Activated effector memory CD4-positive, alpha-beta T cell treated with Interleukin-2 at 50 U/mL for 16 hours (primary cell): ENCODE measurements around the gene TLE5.
"Not testable (repeated sequence)": the region's sequence is repeated elsewhere in the genome, so short reads cannot be mapped to it uniquely, and the experiment has no call there.

Experiments
- DNase-seq: peaks from one replicate; pipeline ENCODE4 v3.0.0-alpha.2; 2020

Gene TLE5

DNA sequence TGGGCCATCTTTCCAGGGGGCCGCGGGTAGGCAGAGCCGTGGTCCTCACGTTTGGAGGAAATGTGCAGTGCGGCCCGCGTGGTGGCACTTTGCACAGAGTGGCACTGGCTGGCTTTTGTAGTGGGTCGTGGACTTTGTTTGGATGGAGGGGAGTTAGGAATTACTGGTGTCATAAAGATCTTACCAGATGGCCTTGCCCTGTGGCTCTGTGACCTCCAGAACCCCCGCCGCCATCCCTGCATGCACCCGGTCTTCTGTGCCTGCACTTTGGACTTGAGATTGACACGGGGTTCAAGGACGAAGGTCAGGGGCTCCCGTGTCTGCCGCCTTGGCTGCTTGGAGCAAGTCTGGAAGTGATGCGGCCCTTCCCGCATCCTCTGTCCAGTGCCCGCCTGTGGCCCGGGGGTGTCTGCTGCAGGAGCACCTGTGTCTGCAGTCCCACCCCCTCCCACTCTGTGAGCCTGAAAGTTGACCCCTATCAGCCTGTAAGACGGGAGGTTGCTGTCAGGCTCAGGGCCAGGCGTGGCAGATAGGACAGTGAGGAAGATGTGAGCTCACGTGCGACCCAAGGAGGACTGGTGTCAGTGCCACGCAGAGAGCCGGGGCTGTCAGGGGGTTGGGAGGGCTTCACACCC is 34.1 kb upstream of the TLE5 start:
- no peak for DNase-seq

- peak; percentile 30 for DNase-seq
These were observed 33.3 kb upstream of the TLE5 start for GRCh38 chr19:3095441-3096191.

GRCh38 chr19:3094601-3095440 is 32.5 kb upstream of the TLE5 start:
- no peak for DNase-seq

- not testable (repeated sequence) for DNase-seq
These were observed 27.1 kb upstream of the TLE5 start for GRCh38 chr19:3089299-3089855.

DNA sequence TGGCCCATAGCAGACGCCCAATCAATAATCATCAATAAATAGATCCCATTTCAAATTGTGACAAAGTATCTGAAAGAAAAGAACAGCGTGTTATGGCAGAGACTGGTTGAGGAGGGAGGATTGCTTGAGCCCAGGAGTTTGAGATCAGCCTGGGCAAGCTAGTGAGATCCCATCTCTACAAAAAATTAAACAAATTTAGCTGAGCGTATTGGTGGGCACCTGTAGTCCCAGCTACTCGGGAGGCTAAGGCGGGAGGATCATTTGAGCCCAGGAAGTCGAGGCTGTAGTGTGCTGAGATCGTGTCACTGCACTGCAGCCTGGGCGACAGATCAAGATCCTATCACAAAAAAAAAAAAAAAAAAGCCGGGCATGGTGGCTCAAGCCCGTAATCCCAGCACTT is 25.5 kb upstream of the TLE5 start:
- DNase-seq = no peak

- no peak for DNase-seq
These were observed 22.6 kb upstream of the TLE5 start for GRCh38 chr19:3084943-3085342.

DNA sequence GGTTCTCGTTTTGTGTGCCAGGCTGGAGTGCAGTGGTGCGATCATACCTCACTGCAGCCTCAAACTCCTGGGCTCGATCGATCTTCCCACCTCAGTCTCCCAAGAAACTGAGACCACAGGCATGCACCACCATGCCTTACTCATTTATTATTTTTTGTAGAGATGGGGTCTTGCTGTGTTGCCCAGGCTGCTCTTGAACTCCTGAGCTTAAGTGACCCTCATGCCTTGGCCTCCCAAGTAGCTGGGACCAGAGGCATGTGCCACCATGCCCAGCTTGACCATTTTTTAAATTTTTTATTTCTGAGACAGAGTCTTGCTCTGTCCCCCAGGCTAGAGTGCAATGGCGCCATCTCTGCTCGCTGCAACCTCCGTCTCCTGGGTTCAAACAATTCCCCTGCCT is 21.7 kb upstream of the TLE5 start:
- no peak for DNase-seq

- DNase-seq = no peak
These were observed 20.0 kb upstream of the TLE5 start for GRCh38 chr19:3082331-3082730.

GRCh38 chr19:3080286-3080685 is 18.0 kb upstream of the TLE5 start:
- no peak for DNase-seq

- no peak for DNase-seq
These were observed 17.3 kb upstream of the TLE5 start for GRCh38 chr19:3079578-3079977.

DNA sequence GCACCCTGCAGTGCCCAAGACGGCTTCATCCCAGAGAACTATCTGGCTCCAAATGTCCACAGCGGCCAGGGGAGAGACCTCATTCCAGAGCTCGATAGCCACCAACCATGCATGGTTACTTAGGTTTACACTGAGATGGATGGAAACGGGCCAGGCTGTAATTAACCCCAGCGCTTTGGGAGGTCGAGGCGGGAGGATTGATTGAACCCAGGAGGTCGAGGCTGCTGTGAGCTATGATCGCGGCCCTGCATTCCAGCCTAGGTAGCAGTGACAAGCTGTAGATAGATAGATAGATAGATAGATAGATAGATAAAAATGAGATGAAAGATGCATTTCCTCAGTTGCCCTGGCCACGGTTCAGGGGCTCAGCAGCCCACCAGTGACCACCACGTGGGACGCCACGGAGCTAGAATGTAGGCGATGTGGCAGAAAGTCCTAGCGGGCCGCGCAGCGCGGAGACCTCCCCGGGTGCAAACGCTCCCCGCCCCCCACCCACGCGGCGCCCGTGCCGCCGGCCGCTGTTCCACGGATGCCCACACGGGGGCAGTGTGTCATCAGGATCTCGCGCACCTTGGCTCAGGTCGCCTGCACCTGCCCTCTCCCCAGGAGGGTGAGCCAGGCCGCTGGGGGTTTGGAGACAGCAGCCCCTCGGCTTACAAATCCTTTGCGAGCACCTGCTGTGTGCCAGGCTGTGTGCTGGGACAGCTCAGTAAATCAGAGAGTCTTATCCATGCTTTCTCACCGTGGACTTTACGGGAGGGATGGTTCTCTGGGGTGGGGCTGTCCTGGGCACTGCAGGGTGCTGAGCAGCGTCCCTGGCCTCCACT is 13.5 kb upstream of the TLE5 start:
- peak; percentile 65 for DNase-seq

DNA sequence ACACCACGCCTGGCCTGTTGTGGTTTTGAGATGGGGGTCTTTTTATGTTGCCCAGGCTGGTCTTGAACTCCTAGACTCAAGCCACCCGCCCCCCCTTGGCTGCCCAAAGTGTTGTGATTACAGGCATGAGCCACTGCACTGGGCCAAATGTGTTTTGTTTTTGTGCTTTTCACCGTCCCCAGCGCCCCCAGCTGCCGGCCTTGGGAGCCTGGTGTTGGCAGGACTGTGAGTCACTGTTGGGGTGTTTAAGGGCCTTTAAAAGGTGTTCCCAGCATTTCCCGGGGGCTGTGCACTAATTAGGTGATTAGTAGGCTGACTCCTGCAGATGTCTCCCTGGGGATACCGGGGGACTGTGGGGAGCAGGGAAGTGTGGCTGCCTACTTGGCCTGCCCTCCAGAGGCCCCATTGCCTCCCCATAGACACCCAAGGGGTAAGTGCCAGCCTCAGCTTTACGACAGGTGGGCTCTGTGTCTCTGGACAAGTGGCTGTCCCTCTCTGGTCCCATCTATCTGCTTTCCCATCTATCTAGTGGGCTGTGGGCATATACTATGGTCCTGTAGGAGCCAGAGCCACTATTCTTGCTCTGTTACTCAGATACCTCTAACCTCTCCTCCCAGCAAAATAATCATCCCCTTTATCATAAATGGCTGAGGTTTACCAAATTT is 11.8 kb upstream of the TLE5 start:
- DNase-seq = no peak

DNA sequence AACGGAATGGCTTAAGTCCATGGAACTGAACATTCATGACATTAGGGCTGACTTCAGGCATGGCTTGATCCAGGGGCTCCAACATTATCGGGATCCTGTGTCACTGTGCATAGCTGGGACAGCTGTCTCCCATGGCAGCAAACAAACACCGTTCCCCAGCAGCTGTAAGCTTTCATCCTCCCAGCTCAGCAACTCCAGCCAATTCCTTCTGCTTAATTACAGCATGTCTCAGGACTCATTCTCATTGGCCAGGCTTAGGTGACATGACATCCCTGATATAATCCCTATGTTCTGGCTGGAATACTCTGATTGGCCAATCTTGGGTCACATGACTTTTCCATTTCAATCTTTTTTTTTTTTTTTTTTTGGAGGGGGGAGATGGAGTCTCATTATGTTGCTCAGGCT is 10.9 kb upstream of the TLE5 start:
- no peak for DNase-seq

GRCh38 chr19:3071768-3072167 is 9.5 kb upstream of the TLE5 start:
- no peak for DNase-seq

GRCh38 chr19:3068071-3068470 is 5.8 kb upstream of the TLE5 start:
- DNase-seq = no peak

DNA sequence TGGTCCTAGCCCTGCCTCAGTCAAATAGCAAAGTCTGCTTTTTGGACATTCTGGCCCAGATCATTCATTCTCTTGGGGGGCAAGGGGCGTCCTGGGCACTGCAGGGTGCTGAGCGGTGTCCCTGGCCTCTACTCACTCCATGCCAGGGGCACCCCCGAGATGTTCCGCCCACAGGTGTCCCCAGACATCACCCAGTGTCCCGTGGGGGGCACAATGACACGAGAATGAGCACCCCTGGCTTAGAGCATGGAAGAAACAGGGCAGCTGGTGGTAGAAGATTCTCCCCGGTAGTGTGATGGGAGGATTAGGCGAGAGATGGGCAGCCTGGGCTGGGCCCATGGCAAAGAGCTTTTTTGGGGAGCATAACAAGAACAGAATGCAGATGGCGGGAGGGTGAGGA is 5.3 kb upstream of the TLE5 start:
- DNase-seq = no peak

DNA sequence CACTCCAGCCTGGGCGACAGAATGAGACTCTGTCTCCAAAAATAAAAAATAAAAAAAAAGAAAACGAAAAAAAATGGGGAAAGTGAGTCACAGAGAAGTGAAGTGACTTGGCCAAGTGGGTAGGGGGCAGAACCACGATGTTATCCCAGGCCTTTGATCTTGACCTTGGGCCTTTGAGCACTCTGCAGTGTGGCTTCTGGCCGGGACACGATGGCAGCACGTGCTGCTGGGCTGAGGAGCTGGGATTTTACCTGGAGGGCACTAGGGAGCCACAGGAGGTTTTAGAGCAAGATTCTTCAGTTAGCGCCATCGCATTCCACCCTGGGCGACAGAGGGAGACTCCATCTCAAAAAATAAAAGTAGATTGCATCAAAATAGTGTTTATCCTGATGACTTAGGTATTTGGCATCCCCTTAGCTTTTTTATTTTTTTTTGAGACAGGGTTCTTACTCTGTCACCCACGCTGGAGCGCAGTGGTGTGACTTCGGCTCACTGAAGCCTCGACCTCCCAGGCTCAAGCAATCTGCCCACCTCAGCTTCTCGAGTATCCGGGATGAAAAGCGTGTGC is 4.3 kb upstream of the TLE5 start:
- DNase-seq = no peak

DNA sequence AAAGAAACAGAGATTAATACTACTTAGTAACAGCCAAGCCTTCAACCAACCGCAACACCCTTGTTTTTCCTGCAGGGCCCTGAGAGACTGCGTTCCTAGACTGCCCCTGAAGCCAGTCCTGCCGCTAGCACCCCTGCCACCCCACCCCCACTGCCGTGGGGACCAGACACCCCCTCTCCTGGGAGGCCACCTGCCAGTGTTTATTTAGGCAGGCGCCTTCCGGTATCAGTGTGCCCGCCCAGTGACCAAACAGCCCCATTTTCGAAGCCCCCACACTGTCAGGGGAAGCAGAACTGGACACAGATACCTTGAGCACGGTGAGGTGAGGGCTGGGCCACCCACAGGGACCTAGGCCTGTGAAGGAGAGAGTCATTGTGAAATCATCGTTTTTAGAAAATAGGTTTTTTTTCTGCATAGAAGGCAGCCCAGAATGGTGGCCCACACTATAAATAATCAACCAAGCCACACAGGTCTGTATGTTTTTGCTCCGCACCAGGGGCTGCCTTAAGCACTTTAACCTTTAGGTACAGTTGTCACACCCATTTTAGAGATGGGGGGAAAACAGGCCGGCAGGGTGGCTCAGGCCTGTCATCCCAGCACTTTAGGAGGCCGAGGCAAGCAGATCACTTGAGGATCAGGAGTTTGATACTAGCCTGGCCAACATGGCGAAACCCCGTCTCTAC is 3.5 kb upstream of the TLE5 start:
- DNase-seq = no peak

DNA sequence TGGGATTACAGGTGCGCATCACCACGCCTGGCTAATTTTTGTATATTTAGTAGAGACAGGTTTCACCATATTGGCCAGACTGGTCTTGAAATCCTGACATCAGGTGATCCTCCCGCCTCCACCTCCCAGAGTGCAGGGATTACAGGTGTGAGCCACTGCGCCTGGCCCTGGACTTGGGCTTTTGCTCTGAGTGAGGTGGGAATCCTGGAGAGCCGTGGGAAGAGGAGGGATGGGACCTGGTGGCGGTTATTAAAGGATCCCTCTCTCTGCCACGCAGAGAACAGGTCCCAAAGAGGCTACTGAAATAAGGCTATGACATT is 1.7 kb upstream of the TLE5 start:
- DNase-seq = no peak

DNA sequence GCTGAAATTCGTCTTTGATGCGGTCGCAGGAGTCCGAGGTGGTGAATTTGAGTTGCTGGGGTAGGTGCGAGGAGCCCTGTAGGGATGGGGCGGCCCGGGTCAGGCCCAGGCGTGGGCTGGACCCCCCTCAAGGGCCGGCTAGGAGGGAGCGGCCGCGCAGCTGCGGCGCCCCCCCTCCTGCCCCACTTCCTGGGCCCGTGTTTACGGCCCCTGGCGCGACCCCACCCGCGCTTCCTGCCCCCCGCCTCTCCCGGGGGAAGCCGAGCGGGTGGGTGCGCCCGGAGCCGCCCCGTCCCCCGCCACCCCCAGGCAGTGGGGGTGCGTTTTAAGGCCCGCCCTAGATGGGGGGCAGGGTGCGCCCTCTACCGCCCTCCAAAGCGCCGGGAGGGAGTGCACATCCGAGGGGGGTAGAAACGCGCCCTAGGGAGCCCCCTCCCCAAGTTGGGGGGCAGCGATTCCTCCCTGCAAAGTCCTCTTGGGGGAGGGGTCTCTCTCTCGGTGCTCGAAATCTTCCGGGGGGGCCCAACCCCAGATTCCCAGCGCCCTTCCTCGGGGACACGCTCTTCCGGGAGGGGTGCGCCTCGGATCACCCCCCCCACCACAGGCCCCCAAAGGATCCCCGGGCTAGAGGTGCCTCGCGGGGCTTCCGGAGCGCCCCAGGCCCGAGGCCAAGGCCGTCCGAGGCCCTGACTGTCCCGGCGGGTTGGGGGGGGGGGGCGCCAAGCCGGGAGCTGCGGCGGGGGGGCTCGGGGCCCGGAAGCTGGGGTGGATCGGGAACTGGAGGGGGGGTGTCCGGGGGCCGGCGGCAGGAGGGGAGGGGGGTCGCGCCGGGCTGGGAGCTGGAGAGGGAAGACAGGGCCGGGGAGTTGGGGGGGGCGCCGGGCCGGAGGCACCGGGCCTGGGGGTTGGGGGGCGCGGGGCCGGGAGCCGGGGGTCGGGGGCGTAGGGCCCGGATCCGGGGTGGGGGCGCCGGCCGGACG is 823 bp downstream of the TLE5 start:
- DNase-seq = peak; percentile 80
